ENCODE data around the gene MPPED1.

DNA sequence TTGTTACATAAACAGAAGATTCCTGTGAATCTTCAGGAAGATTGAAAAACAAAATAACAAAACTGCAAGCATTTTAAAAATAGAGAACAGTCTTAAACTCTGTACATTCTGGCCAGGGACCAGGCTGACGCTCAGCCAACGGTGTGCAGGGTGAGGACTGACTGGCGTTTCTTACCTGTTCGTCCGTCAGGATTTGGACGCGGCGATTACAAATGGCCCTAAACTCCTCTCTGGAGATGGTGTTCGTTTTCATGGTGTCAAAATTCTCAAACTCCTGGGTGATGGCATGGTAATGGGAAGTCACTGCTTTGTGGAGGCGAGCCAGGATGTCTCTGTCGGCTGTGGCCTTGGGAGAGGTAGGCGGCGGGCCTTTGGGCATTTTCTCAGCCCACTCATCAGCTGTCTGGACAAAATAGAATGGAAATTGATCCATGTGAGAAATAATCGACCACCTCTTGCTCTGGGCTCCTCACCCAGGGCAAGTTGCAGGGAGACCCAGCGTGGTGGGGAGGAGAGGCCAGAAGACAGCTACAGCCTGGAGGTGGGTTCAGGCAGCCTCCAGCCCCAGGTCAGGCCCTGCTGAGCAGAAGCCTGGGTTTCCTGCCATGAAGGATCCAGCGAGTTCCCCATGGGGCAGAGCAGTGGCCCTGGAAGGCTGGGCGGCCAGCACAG, 143.0 kb downstream of the MPPED1 start:
- TF ChIP-seq, protein P1, sequence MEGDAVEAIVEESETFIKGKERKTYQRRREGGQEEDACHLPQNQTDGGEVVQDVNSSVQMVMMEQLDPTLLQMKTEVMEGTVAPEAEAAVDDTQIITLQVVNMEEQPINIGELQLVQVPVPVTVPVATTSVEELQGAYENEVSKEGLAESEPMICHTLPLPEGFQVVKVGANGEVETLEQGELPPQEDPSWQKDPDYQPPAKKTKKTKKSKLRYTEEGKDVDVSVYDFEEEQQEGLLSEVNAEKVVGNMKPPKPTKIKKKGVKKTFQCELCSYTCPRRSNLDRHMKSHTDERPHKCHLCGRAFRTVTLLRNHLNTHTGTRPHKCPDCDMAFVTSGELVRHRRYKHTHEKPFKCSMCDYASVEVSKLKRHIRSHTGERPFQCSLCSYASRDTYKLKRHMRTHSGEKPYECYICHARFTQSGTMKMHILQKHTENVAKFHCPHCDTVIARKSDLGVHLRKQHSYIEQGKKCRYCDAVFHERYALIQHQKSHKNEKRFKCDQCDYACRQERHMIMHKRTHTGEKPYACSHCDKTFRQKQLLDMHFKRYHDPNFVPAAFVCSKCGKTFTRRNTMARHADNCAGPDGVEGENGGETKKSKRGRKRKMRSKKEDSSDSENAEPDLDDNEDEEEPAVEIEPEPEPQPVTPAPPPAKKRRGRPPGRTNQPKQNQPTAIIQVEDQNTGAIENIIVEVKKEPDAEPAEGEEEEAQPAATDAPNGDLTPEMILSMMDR (IDR thresholded peaks at IDR 0.05), result no peak
- TF ChIP-seq EZH2 (IDR thresholded peaks at IDR 0.05; ENCODE audit: borderline replicate concordance, insufficient read depth, low read depth, low read length, poor library complexity, severe bottlenecking), result no peak

Measured in B cell (primary cell).